HepG2 (cell line): ENCODE measurements around the gene UTRN. TPM values are rescaled to one million over a fixed set of nuclear protein-coding genes. Genes with fewer than 3 reads are reported as not detected.

Experiments used
- ARNTL ChIP-seq: sonication (generic); formaldehyde crosslinking; IDR thresholded peaks from 2 replicates; pipeline ENCODE4 v1.4.0; 2020; ENCODE audit warnings: mild to moderate bottlenecking, missing genetic modification reagents
- ATF2 ChIP-seq: sonication (generic); formaldehyde crosslinking; IDR thresholded peaks from 2 replicates; pipeline ENCODE4 v1.4.0; 2020; ENCODE audit warnings: missing genetic modification reagents
- CAMTA2 ChIP-seq: sonication (generic); formaldehyde crosslinking; IDR thresholded peaks from 2 replicates; pipeline ENCODE4 v1.4.0; 2020; ENCODE audit warnings: mild to moderate bottlenecking, missing genetic modification reagents, borderline replicate concordance
- CBX5 ChIP-seq: sonication (generic); formaldehyde crosslinking; IDR thresholded peaks from 2 replicates; pipeline ENCODE4 v1.4.0; 2020; ENCODE audit warnings: missing genetic modification reagents, borderline replicate concordance
- CREB1 ChIP-seq, 2 experiments: fragments of 450-650 bp in 1 of 2; IDR thresholded peaks; 2 replicates each; pipeline ENCODE4 v1.6.1; 2016 to 2017; ENCODE audit warnings: control low read depth in 1 of 2, mild to moderate bottlenecking in 1 of 2, missing compliant biosample characterization in 1 of 2, missing genetic modification characterization in 1 of 2
- EZH2 ChIP-seq: conservative IDR thresholded peaks from 2 replicates; pipeline ENCODE4 v1.6.1; 2012; ENCODE audit warnings: mild to moderate bottlenecking, low read depth, low read length, moderate library complexity
- FOXP4 ChIP-seq: sonication (generic); formaldehyde crosslinking; IDR thresholded peaks from 2 replicates; pipeline ENCODE4 v1.4.0; 2020; ENCODE audit warnings: missing genetic modification reagents
- KAT8 ChIP-seq: IDR thresholded peaks from 2 replicates; pipeline ENCODE4 v1.6.1; 2016; ENCODE audit warnings: missing genetic modification reagents, missing compliant biosample characterization
- MYPOP ChIP-seq: sonication (generic); formaldehyde crosslinking; IDR thresholded peaks from 2 replicates; pipeline ENCODE4 v1.8.1; 2023; ENCODE audit warnings: mild to moderate bottlenecking, moderate library complexity, missing genetic modification reagents
- RCOR2 ChIP-seq: IDR thresholded peaks from 2 replicates; pipeline ENCODE4 v1.6.1; 2016; ENCODE audit warnings: missing biosample characterization, missing genetic modification reagents
- SIX1 ChIP-seq: sonication (generic); formaldehyde crosslinking; IDR thresholded peaks from 2 replicates; pipeline ENCODE4 v1.4.0; 2020; ENCODE audit warnings: missing genetic modification reagents, borderline replicate concordance
- SOX5 ChIP-seq: IDR thresholded peaks from 2 replicates; pipeline ENCODE4 v1.6.1; 2016; ENCODE audit warnings: borderline replicate concordance
- SOX6 ChIP-seq, 2 experiments: fragments of 450-650 bp in 1 of 2; sonication (generic) in 1 of 2; formaldehyde crosslinking in 1 of 2; IDR thresholded peaks; 2 replicates each; pipeline versions ENCODE4 v1.4.0 to v1.6.1; 2017 to 2020; ENCODE audit warnings: antibody characterized with exemption in 1 of 2, mild to moderate bottlenecking in 1 of 2, missing genetic modification reagents in 1 of 2
- TARDBP ChIP-seq: sonication (generic); formaldehyde crosslinking; IDR thresholded peaks from 2 replicates; pipeline ENCODE4 v1.8.0; 2022; ENCODE audit warnings: mild to moderate bottlenecking, missing genetic modification reagents
- TBX2 ChIP-seq: sonication (generic); formaldehyde crosslinking; IDR thresholded peaks from 2 replicates; pipeline ENCODE4 v1.5.0; 2020; ENCODE audit warnings: missing genetic modification reagents, mild to moderate bottlenecking, borderline replicate concordance
- U2AF1 ChIP-seq: fragments of 200-400 bp; formaldehyde crosslinking; optimal IDR thresholded peaks from 2 replicates; pipeline ENCODE3; 2017; ENCODE audit warnings: mild to moderate bottlenecking, low read depth, low read length
- ZBTB38 ChIP-seq: sonication (generic); formaldehyde crosslinking; IDR thresholded peaks from 2 replicates; pipeline ENCODE4 v1.5.1; 2020; ENCODE audit warnings: mild to moderate bottlenecking, missing genetic modification reagents
- ZNF180 ChIP-seq: sonication (generic); formaldehyde crosslinking; IDR thresholded peaks from 2 replicates; pipeline ENCODE4 v1.4.0; 2020; ENCODE audit warnings: low read depth, missing genetic modification reagents, borderline replicate concordance
- ZNF281 ChIP-seq: sonication (generic); formaldehyde crosslinking; IDR thresholded peaks from 2 replicates; pipeline ENCODE4 v1.4.0; 2020; ENCODE audit warnings: missing genetic modification reagents, borderline replicate concordance
- ZNF446 ChIP-seq: sonication (generic); formaldehyde crosslinking; IDR thresholded peaks from 2 replicates; pipeline ENCODE4 v1.5.0; 2020; ENCODE audit warnings: mild to moderate bottlenecking, missing genetic modification reagents
- ZNF816 ChIP-seq: sonication (generic); formaldehyde crosslinking; IDR thresholded peaks from 2 replicates; pipeline ENCODE4 v1.8.0; 2022; ENCODE audit warnings: missing genetic modification reagents, mild to moderate bottlenecking, borderline replicate concordance
- polyA plus RNA-seq, 8 experiments: library from polyadenylated mRNA; depleted of rRNA in 3 of 8; stranded (reverse) in 7 of 8; unstranded in 1 of 8; fragments of >200 nt; fragmentation: Illumina TruSeq in 4 of 8; extraction: Trizol in 4 of 8; gene quantifications; 2 replicates each; pipeline versions ENCODE4 v1.2.1 to v1.2.3, GENCODE V29; 2011 to 2016; ENCODE audit warnings: low read depth in 4 of 8, missing spikeins in 1 of 8, mixed read lengths in 1 of 8; ENCODE audit not compliant: insufficient read depth in 1 of 8
- total RNA-seq, 5 experiments: library from RNA; depleted of rRNA; stranded (reverse); fragments of >200 nt; fragmentation: Illumina TruSeq; extraction: Trizol; gene quantifications; 2 replicates each; pipeline ENCODE4 v1.2.3, GENCODE V29; 2016; ENCODE audit warnings: low read depth in 1 of 5

UTRN gene
- total and polyA plus RNA-seq, 2 of the 13 experiments (the other 11 are each of a cell fraction or from before 2014, with no cell fraction given) = 102 to 116 TPM

GRCh38 chr6:144302701-144303372, 17.7 kb downstream of the UTRN start (continued):
- TF ChIP-seq ZNF281 (CRISPR knock-in tag) (no peak), CREB1 (IDR thresholded peaks at IDR 0.05) (no peak), CREB1 (CRISPR knock-in tag; IDR thresholded peaks at IDR 0.05) (peak; percentile 57; the same call in 1 of the 2 replicates), SIX1 (CRISPR knock-in tag) (peak; percentile 79; the same call in 1 of the 2 replicates), ZBTB38 (CRISPR knock-in tag) (no peak), ZNF816 (no peak), KAT8 (CRISPR knock-in tag) (no peak), ZNF180 (CRISPR knock-in tag) (no peak), EZH2 (no peak), ATF2 (CRISPR knock-in tag) (no peak), FOXP4 (CRISPR knock-in tag) (peak; percentile 64), ARNTL (CRISPR knock-in tag) (0 out of 2 replicates have a peak, but pooled peaks have one; percentile 46), ZNF446 (CRISPR knock-in tag) (no peak), SOX6 (IDR thresholded peaks at IDR 0.05) (no peak), SOX6 (CRISPR knock-in tag; IDR thresholded peaks at IDR 0.05) (peak; percentile 56; the same call in 1 of the 2 replicates), CAMTA2 (CRISPR knock-in tag) (no peak), CBX5 (CRISPR knock-in tag) (no peak), SOX5 (CRISPR knock-in tag) (no peak), TARDBP (no peak), RCOR2 (CRISPR knock-in tag) (peak; percentile 39; the same call in 1 of the 2 replicates), U2AF1 (no peak), MYPOP (CRISPR knock-in tag) (0 out of 2 replicates have a peak, but pooled peaks have one; percentile 64), TBX2 (peak; percentile 67)
